Left cardiac atrium (tissue), 4 donors: ENCODE measurements around the gene PCNT. TPM values are rescaled to one million over a fixed set of nuclear protein-coding genes. Genes with fewer than 3 reads are reported as not detected.
A peak's percentile ranks its signal among the peaks of the same experiment; 100 is the strongest.

Source experiments
- ATAC-seq, 2 donors: fragments of 200-7000 bp; cut with Tn5 transposase; one replicate each; pipeline ENCODE4 v1.9.1; 2020; ENCODE audit warnings: mild to moderate bottlenecking in 2 of 2, moderate library complexity in 2 of 2
- DNase-seq: peaks from one replicate; pipeline ENCODE4 v3.0.0-alpha.2; 2020
- intact Hi-C, 2 donors: fragments of 100-400 bp; cut with DNase I; formaldehyde crosslinking; loops; one replicate each; pipeline versions ENCODE4 v1.14.1 to v1.15.1; 2022 to 2023
- total RNA-seq, 2 donors: library from RNA; stranded (reverse); fragmentation: NEBNext Ultra II Directional; extraction: Animal tissue kit (Norgen Biotek cat#: 25700); gene quantifications; one replicate each; pipeline ENCODE4 v1.2.1, GENCODE V29; 2021
- donor health status: DM: no; HTN: yes; CAD: no.
- donor health status: DM: no; HTN: yes; CAD: no; lungs with severe emphysema.
- donor health status: DM: yes; HTN: yes; CAD: no.
- donor health status: Dilated cardiomyopathy.

The PCNT gene
- total RNA-seq, 2 donors from 2014 or later, result 31.8 to 50.2 TPM

- no peak for DNase-seq
- intact Hi-C loops, result no loop called here
- no peak for ATAC-seq
Observed at GRCh38 chr21:46327711-46328110, 3.8 kb downstream of the PCNT start.

- ATAC-seq, result no peak
- DNase-seq, result no peak
- intact Hi-C loops, result no loop called here
Observed at GRCh38 chr21:46328151-46328550, 4.2 kb downstream of the PCNT start.

GRCh38 chr21:46329796-46330195 lies 5.8 kb downstream of the PCNT start:
- DNase-seq, result no peak
- no peak for ATAC-seq
- intact Hi-C loops, result no loop called here

GRCh38 chr21:46334351-46335140 lies 10.6 kb downstream of the PCNT start:
- no peak for DNase-seq
- intact Hi-C loops, result no loop called here
- no peak for ATAC-seq

GRCh38 chr21:46336603-46337002 lies 12.6 kb downstream of the PCNT start:
- intact Hi-C loops, result no loop called here
- ATAC-seq, result no peak
- DNase-seq, result no peak

- no peak for ATAC-seq
Observed at GRCh38 chr21:46340998-46341397, 17.0 kb downstream of the PCNT start.

GRCh38 chr21:46344219-46344915 lies 20.4 kb downstream of the PCNT start:
- DNase-seq, result no peak
- no peak for ATAC-seq
- intact Hi-C loops, result no loop called here

More at GRCh38 chr21:46340998-46341397, 17.0 kb downstream of the PCNT start:
- intact Hi-C loops, result no loop called here
- no peak for DNase-seq

- ATAC-seq (no peak), DNase-seq (no peak)
- intact Hi-C loops, result no loop called here
Observed at GRCh38 chr21:46345861-46346260, 21.9 kb downstream of the PCNT start.

- DNase-seq, result no peak
- intact Hi-C loops, result no loop called here
- ATAC-seq, result no peak
Observed at GRCh38 chr21:46346296-46347202, 22.6 kb downstream of the PCNT start.

GRCh38 chr21:46347203-46347550 lies 23.2 kb downstream of the PCNT start:
- intact Hi-C loops, result no loop called here
- DNase-seq (no peak), ATAC-seq (no peak)

- intact Hi-C loops, result no loop called here
- ATAC-seq, result peak; percentile 91 to 93
- DNase-seq, result peak; percentile 67
Observed at GRCh38 chr21:46347791-46348381, 23.9 kb downstream of the PCNT start.

- no peak for DNase-seq
- no peak for ATAC-seq
- intact Hi-C loops, result no loop called here
Observed at GRCh38 chr21:46349134-46349760, 25.3 kb downstream of the PCNT start.

- intact Hi-C loops, result no loop called here
- DNase-seq, result no peak
- no peak for ATAC-seq
Observed at GRCh38 chr21:46350571-46350970, 26.6 kb downstream of the PCNT start.

- no peak for DNase-seq
- intact Hi-C loops, result no loop called here
- no peak for ATAC-seq
Observed at GRCh38 chr21:46350981-46351380, 27.0 kb downstream of the PCNT start.

- no peak for DNase-seq
- ATAC-seq, result no peak
Observed at GRCh38 chr21:46351476-46352163, 27.7 kb downstream of the PCNT start.

GRCh38 chr21:46352164-46352515 lies 28.2 kb downstream of the PCNT start:
- DNase-seq, result no peak
- intact Hi-C loops, result no loop called here
- no peak for ATAC-seq

More at GRCh38 chr21:46351476-46352163, 27.7 kb downstream of the PCNT start:
- intact Hi-C loops, result no loop called here

GRCh38 chr21:46352913-46353312 lies 29.0 kb downstream of the PCNT start:
- DNase-seq, result no peak
- ATAC-seq, result no peak
- intact Hi-C loops, result no loop called here

GRCh38 chr21:46354046-46354445 lies 30.1 kb downstream of the PCNT start:
- DNase-seq, result no peak
- ATAC-seq, result no peak
- intact Hi-C loops, result no loop called here

GRCh38 chr21:46354518-46354917 lies 30.6 kb downstream of the PCNT start:
- no peak for ATAC-seq
- no peak for DNase-seq
- intact Hi-C loops, result no loop called here
